Natural killer cell (primary cell): ENCODE data around the gene CORO2B. TPM values are rescaled to one million over a fixed set of nuclear protein-coding genes. Genes with fewer than 3 reads are reported as not detected.

Experiments
- ATAC-seq, 3 donors: fragments of 150-1000 bp in 2 of 3; fragments of 200-7000 bp in 1 of 3; cut with Tn5 transposase; 1 replicate in 1 of 3; 2 replicates in 2 of 3; pipeline ENCODE4 v1.10.0; 2021; ENCODE audit warnings: mild to moderate bottlenecking in 2 of 3, moderate library complexity in 2 of 3
- DNase-seq, 2 donors: peaks; one replicate each; pipeline versions ENCODE4 v3.0.0 to v3.0.0-alpha.2; 2013 to 2021; ENCODE audit warnings: mixed read lengths in 1 of 2
- H3K27ac ChIP-seq: one replicate; pipeline ENCODE4 v1.5.1; 2013; ENCODE audit warnings: mild to moderate bottlenecking, low read length
- H3K27me3 ChIP-seq: one replicate; pipeline ENCODE4 v1.6.1; 2013; ENCODE audit warnings: low read length; ENCODE audit not compliant: control insufficient read depth, insufficient read depth
- H3K36me3 ChIP-seq: one replicate; pipeline ENCODE4 v1.6.1; 2013; ENCODE audit warnings: low read length; ENCODE audit not compliant: control insufficient read depth, insufficient read depth
- H3K4me1 ChIP-seq: one replicate; pipeline ENCODE4 v1.6.1; 2013; ENCODE audit warnings: low read length; ENCODE audit not compliant: control insufficient read depth, insufficient read depth
- H3K4me3 ChIP-seq: one replicate; pipeline ENCODE4 v1.5.1; 2013; ENCODE audit warnings: low read length
- H3K9me3 ChIP-seq: one replicate; pipeline ENCODE4 v1.6.1; 2013; ENCODE audit warnings: low read length; ENCODE audit not compliant: control insufficient read depth, insufficient read depth
- H3K27ac Mint-ChIP-seq, 2 donors: one replicate each; pipeline ENCODE4 v1.8.0; 2022; ENCODE audit warnings: mild to moderate bottlenecking in 2 of 2, mixed read lengths in 2 of 2, moderate library complexity in 1 of 2
- H3K27me3 Mint-ChIP-seq, 2 donors: one replicate each; pipeline ENCODE4 v1.8.0; 2022; ENCODE audit warnings: low read depth in 2 of 2, mixed read lengths in 2 of 2
- H3K36me3 Mint-ChIP-seq: one replicate; pipeline ENCODE4 v1.8.0; 2022; ENCODE audit warnings: mixed read lengths
- H3K4me1 Mint-ChIP-seq, 2 donors: one replicate each; pipeline ENCODE4 v1.8.0; 2022; ENCODE audit warnings: mixed read lengths in 2 of 2
- H3K4me3 Mint-ChIP-seq: one replicate; pipeline ENCODE4 v1.8.0; 2022; ENCODE audit warnings: mild to moderate bottlenecking, moderate library complexity, mixed read lengths
- H3K9me3 Mint-ChIP-seq, 2 donors: one replicate each; pipeline ENCODE4 v1.8.0; 2022; ENCODE audit warnings: mixed read lengths in 2 of 2
- CTCF ChIP-seq: fragments of 200-600 bp; IDR thresholded peaks from one replicate; pipeline ENCODE4 v1.8.0; 2022; ENCODE audit warnings: antibody characterized with exemption
- whole genome bisulfite sequencing: methylation state at CpG from one replicate; pipeline ENCODE4 v1.1.7; 2013; ENCODE audit warnings: missing lambda C conversion rate; ENCODE audit not compliant: insufficient coverage; 5-methylcytosine and 5-hydroxymethylcytosine counted together
- intact Hi-C: fragments of 100-400 bp; cut with micrococcal nuclease; formaldehyde crosslinking; loops from one replicate; pipeline ENCODE4 v1.14.2; 2022
- total RNA-seq, 4 donors: library from RNA; stranded (reverse); fragments of 120-200 nt in 1 of 4; gene quantifications; one replicate each; pipeline versions ENCODE4 v1.2.3 to v1.2.4, GENCODE V29; 2013 to 2022

Gene CORO2B
- total RNA-seq, 3 donors from 2014 or later (not counting 1 experiment from before 2014, with no cell fraction given) = 0.13 TPM; not detected in 2

DNA sequence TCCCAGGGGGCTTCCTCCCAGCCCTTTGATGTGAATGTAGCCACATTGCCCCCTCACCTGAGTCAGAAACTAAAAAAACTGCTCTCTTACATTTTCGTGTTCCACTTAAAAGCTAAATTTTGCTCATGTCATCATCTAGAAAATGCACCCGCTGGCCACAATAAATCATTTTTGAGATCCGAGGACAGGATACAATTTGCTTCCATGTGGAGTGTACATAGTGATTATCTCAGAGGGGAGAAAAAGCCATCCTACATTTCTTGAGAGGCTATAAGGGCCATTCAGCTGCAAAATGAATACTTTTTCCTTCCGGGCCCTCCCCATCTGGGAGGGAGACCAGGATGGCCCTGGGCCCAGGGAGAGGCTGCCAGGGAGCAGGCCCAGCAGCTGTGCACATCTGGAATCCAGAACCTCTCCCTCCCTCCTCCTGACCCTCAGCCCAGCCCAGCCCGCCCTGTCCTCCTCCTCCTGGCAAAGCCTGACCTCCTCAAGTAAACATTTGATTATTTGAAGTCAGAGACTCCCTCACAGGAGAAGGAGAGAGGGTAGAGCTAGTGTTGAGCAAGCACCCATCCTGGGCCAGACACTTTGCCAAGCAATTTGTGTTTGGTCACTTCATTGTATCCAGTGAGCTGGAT, 59.1 kb downstream of the CORO2B start:
- H3K4me1 ChIP-seq = no peaks in the 10 kb centered on the region
- WGBS = 79% methylated on average over 4 of the region's 5 CpGs
- TF ChIP-seq CTCF = no peak
- intact Hi-C loops = no loop called here
- no peaks in the 10 kb centered on the region for H3K27me3 ChIP-seq
- no peak for DNase-seq
- Mint-ChIP-seq H3K27ac (no peak overlapping the region), H3K4me3 (no peak overlapping the region), H3K9me3 (no peaks in the 10 kb centered on the region), H3K36me3 (no peaks in the 10 kb centered on the region), H3K27me3 (no peaks in the 10 kb centered on the region), H3K4me1 (no peaks in the 10 kb centered on the region)
- H3K27ac ChIP-seq = no peak overlapping the region
- no peaks in the 10 kb centered on the region for H3K9me3 ChIP-seq
- ATAC-seq = no peak
- no peaks in the 10 kb centered on the region for H3K36me3 ChIP-seq
- no peak overlapping the region for H3K4me3 ChIP-seq

- 88% methylated on average over 1 of the region's 2 CpGs for WGBS
- no peak overlapping the region for H3K27ac Mint-ChIP-seq
- Histone ChIP-seq H3K4me3 (no peak overlapping the region), H3K27ac (no peak overlapping the region), H3K4me1 (no peaks in the 10 kb centered on the region), H3K36me3 (no peaks in the 10 kb centered on the region), H3K9me3 (no peaks in the 10 kb centered on the region), H3K27me3 (no peaks in the 10 kb centered on the region)
- no peak overlapping the region for H3K4me3 Mint-ChIP-seq
- ATAC-seq = no peak
- no peaks in the 10 kb centered on the region for H3K9me3 Mint-ChIP-seq
- H3K4me1 Mint-ChIP-seq = no peaks in the 10 kb centered on the region
- intact Hi-C loops = no loop called here
- H3K36me3 Mint-ChIP-seq = no peaks in the 10 kb centered on the region
- H3K27me3 Mint-ChIP-seq = no peaks in the 10 kb centered on the region
- no peak for DNase-seq
- no peak for TF ChIP-seq CTCF
These were observed 60.2 kb downstream of the CORO2B start for GRCh38 chr15:68638953-68639515.

- Mint-ChIP-seq H3K27ac (no peak overlapping the region), H3K36me3 (no peaks in the 10 kb centered on the region), H3K9me3 (no peaks in the 10 kb centered on the region), H3K4me1 (no peaks in the 10 kb centered on the region), H3K27me3 (no peaks in the 10 kb centered on the region), H3K4me3 (no peak overlapping the region)
- ATAC-seq (no peak), DNase-seq (no peak)
- Histone ChIP-seq H3K27ac (no peak overlapping the region), H3K27me3 (no peaks in the 10 kb centered on the region), H3K4me3 (no peak overlapping the region), H3K9me3 (no peaks in the 10 kb centered on the region), H3K4me1 (no peaks in the 10 kb centered on the region), H3K36me3 (no peaks in the 10 kb centered on the region)
- WGBS = 76% methylated on average over 7 of the region's 7 CpGs
- no peak for TF ChIP-seq CTCF
- intact Hi-C loops = no loop called here
These were observed 61.3 kb downstream of the CORO2B start for GRCh38 chr15:68639926-68640600.
